Epithelial cell of prostate (primary cell): ENCODE results near the gene CILP2.

Experiments used
- DNase-seq: peaks from one replicate; pipeline ENCODE4 v3.0.0-alpha.2; 2011; ENCODE audit warnings: low read depth, low spot score
- H3K27ac ChIP-seq: fragments of 450-650 bp; 2 replicates; pipeline ENCODE4 v1.5.1; 2017; ENCODE audit warnings: mild to moderate bottlenecking

Gene CILP2

GRCh38 chr19:19591133-19591825 lies 53.2 kb downstream of the CILP2 start:
- H3K27ac ChIP-seq: peak overlapping the region; percentile 84
- peak; percentile 93 for DNase-seq

GRCh38 chr19:19592690-19593089 lies 54.6 kb downstream of the CILP2 start:
- no peak for DNase-seq
- H3K27ac ChIP-seq: no peak overlapping the region

- no peak overlapping the region for H3K27ac ChIP-seq
- no peak for DNase-seq
Observed at GRCh38 chr19:19594381-19594780, 56.3 kb downstream of the CILP2 start.

- H3K27ac ChIP-seq: no peak overlapping the region
- no peak for DNase-seq
Observed at GRCh38 chr19:19595171-19595701, 57.2 kb downstream of the CILP2 start.
